Hematopoietic multipotent progenitor cell treated with erythropoietin and hydrocortisone succinate and interleukin-3 and kit ligand, for 15 days (in vitro differentiated cells): ENCODE data around the gene ATG4B.

Experiments used
- DNase-seq: peaks from one replicate; pipeline ENCODE4 v3.0.0-alpha.2; 2015; ENCODE audit warnings: low spot score

ATG4B gene

DNA sequence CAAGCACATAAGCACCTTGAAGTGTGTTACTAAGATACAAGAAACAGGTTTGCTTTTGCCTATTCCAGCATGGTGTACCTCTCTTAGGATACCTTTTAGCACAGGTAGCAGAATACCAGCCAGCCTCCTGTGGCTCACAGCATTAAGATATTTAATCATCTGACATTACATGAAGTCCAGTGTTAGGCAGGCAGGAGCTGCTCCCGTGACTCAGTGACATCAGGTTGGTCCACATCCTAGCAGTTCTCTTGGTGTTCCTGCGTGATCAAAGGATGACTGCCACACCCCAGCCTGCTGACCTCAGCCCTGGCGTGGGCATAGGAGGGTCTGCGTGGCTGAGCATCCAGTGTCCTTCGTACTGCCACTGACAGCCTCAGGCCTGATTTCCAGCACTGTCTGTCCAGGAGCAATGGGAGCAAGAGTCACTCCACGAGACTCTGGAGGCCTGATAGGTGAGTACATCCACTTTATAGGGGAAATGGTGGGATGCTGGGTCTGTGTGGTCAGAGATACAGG, 52.8 kb downstream of the ATG4B start:
- DNase-seq: no peak

DNA sequence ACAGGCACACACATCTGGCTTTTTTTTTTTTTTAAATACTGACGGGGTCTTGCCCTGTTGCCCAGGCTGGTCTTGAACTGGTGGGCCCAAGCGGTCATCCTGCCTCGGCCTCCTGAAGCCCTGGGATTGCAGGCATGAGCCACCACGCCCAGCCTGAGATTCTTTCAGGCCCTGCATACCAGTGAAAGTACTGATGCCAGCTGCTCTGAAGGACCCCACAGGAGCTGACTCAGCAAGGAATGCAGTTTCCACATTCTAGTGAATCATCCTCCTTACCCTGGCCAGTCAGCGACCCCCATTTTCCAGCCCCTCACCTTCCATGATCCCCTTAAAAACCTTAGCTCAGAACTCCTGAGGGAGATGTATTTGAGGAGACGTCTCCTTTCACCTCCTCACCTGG, 55.0 kb downstream of the ATG4B start:
- DNase-seq: no peak

DNA sequence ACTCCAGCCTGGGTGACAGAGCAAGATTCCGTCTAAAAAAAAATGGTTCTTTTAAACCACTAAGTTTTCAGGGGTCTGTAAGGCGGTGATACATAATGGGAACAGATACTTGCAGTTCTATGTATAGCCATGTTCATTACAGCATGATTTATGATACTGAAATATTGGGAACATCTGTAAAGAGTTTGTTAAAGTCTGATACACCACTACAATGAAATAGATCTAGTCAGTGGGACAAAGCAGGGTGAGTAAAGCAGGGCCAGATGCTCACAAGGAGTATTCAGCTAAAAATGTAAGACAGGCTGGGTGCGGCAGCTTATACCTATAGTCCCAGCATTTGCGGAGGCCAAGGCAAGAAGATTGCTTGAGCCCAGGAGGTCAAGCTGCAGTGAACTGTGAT, 58.2 kb downstream of the ATG4B start:
- DNase-seq: no peak

DNA sequence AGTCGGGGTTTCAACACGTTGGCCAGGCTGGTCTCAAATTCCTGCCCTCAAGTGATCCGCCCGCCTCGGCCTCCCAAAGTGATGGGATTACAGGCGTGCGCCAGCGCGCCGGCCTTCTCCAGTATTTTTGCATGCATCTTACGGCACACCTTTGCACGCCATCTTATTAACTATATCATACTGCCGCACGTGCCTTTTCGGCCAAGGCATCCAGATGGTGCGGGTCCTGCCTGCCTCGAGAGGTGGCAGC, 63.6 kb downstream of the ATG4B start:
- DNase-seq: peak; percentile 86

DNA sequence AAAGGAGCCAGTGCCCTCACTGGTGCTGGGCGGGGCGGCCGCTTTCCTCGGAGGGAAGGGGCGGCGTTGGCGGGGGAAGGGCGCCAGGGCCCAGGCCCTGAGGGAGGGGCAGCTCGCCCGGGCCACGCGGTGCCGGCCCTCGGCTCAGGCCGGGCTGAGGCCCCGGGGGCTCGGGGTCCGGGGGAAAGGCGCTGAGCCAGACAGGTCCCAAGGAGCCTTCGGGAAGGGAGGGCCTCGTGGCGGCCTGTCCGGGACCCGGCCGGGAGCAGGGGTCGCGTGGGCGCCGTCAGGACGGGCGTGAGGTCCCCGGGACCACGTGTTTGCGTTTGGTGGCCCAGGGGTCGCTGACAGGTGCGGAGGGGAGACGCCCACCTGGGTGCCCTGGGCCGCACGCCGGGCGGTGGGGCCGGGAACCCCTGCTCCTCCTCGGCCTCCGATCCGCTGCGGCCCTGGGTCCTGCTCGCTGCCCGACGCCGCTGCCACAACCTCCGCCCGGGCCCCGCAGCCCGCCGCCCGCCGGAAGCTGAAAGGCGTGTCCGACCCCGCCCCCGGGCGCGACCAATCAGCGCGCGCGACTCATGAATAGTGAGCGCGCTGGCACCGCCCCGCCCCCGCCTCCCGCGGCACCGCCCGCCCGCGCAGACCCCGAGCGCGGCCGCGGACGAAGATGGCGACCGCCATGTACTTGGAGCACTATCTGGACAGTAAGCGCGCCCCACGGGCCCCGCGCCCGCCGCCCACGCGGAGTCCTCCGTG, 64.1 kb downstream of the ATG4B start, which contains the start of gene ING5:
Gene ING5, plus strand, starts transcription at position 641 of the 756 bp plus-strand sequence. Its CDS starts 27 bp downstream, at position 668.
- peak; percentile 94 for DNase-seq

DNA sequence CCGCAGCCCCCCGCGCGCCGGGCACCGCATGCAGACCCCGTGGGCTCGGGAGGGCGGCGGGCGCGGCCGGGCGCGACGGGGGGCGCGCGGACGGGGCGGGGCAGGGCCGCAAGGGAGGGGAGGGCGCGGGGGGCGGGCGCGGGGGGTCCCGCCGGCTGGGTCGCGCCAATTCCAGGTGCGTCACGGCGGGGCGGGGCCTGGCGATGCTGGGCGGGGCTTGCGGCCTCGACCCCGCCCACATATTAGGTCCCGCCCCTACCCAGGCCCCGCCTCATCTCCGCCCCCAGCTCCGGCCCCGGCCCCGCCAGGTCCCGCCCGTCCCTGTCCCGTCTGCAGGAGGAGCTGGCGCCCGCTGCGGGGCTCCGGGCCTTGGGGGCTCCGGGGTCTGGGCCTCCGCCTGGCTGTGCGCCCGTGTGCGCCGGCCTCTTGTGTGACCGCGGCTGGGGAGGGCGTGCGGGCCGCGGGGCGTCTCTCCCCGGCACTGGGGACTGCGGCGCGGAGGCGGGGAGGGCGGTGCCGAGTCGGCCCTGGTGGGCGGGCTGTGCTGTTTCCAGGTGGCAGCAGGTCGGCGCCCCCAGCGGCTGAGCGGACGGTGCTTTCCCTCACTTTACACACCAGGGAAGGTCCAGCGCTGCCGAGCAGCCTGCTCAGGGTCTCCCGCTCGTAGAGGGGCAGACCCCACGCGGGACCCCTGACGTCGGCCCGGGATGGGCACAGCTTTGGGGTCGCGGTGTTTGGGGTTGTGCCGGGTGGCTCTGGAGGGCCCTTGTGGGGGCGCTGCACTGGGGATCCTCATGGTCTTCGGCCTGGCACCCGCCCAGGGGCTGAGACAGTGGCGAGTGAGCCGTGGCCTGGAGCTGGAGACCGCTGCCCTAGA, 64.9 kb downstream of the ATG4B start:
- DNase-seq: peak; percentile 82

DNA sequence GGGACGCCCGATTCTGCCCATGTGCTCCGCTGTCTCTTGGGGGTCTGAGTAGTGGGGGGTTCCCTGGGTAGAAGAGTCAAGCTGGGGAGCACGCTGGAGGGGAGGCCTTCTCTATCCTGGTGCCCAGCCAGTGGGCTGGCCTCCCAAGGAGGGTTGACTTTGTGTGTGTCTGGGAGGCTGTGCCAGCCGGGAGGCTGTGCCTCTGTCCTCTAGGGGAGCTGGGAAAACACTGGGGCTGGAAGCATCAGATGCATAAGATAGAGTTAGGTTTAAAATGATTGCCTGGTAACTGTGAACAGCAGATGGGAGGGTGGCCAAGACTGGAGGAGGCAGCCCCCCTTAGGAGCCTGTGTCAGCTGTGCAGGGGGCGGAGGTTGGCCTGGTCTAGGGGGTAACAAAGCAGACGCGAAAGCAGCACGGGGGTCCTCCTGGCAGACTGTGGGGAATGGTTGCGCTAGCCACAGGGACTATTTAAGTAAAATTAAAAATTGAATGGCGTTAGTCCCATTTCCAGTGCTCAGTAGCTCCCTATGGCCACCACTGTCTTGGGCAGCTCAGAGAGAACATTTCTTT, 65.6 kb downstream of the ATG4B start:
- DNase-seq: no peak

DNA sequence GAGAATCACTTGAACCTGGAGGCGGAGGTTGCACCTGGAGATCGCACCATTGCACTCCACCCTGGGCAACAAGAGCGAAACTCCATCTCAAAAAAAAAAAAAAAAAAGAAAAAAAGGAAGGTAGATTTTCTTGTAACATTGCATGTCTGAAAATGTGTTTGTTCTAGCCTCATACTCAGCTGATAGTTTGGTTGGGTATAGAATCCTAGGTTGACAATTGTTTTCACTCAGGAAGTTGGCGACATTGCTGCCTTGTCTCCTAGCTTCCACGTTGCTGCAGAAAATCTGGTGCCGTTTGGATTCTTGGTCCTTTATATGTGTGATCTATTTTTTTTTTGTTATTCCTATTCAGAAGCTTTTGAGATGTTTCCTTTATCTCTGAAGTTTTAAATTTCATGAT, 69.0 kb downstream of the ATG4B start:
- DNase-seq: no peak

DNA sequence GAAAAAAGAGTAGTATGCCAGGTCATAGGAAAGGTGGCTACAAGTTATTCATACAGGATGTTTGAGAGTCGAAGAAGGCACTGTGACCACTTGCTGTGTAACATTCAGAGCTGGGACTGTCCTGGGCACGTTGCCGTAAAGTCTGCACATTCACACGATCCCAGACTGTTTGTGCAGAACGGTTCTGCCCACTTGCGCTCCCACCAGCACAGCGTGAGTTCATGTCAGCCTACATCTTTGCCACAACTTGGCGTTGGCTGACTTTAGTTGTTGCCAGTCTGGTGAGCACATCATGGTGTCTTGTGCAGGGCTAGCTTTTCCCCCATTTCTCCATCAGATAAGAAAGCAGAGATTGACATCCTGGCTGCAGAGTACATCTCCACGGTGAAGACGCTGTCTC, 71.4 kb downstream of the ATG4B start:
- DNase-seq: no peak

DNA sequence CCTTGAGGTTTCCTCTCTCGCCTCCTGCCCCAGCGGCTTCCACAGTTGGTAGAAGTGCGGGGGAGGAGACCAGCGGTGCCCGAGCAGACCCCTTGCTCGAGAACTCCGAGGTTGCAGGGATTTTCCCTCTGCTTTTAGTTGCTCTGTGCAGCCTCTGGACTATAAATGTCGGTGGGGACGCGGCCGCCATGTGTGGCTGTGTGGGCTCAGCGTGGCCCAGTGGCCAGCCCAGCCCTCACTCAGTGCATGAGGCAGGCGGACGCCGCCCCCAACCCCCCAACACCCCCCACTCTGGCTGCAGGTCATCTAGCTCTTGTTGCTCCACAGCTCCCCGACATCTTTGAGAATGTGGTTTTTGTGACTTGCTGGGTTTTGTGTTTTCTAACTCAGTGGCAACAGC, 81.6 kb downstream of the ATG4B start:
- DNase-seq: no peak

DNA sequence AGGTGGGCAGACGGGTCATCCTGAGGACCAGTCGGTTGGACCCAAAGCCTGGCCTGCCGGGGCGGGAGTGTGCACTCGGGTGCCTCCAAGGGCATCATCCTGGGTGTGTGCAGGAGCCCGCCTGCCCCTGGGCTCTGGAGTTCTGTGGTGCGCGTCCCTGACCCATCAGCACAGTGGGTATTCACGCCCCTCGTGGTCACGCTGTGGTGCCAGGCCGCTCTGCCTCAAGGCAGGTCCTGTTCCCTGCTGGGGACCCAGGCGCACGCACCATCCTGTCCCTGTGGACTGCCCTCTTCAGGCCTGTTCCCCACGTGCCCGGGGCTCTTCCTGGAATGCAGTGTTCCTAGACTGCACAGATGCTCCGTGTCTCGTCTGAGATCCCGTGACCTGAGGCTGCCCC, 82.6 kb downstream of the ATG4B start:
- DNase-seq: no peak

DNA sequence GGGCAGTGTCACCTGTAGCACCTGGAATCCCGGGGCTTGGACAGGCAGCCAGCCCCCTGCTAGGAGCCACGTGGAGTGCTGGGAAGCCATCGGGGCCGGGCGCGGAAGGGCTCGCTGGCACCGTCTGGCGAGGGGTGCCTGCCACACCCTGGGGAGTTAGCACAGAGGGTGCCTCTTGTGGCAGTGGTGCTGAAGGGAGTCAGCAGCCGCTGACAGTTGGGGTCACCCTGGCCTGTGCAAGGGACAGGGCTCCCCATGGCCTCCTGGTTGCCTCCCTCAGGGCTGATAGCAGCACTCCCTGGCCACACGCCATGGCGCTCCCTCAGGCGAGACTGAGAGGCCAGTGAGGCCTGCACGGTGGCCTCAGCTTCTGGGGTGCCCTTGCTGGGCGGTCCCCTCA, 83.1 kb downstream of the ATG4B start:
- no peak for DNase-seq

DNA sequence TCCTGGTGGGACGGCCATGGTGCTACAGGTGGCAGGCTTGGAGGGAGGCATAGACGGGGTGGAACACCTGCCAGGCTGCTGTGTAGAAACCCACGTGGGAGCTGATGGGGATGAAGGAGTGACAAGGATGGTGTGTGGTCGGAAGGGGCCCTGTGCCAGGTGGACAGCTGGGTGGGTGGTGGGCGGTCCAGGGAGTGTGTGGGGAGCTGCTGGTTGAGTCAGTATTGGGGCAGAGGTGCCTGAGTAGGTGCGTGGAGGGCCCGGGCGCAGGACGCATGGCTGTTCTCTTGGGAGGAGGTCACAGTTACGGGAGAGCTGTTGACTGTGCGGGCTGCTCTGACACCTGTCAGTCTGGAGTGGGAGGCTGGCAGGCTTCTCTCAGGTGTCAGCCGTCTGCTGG, 84.4 kb downstream of the ATG4B start:
- DNase-seq: no peak

DNA sequence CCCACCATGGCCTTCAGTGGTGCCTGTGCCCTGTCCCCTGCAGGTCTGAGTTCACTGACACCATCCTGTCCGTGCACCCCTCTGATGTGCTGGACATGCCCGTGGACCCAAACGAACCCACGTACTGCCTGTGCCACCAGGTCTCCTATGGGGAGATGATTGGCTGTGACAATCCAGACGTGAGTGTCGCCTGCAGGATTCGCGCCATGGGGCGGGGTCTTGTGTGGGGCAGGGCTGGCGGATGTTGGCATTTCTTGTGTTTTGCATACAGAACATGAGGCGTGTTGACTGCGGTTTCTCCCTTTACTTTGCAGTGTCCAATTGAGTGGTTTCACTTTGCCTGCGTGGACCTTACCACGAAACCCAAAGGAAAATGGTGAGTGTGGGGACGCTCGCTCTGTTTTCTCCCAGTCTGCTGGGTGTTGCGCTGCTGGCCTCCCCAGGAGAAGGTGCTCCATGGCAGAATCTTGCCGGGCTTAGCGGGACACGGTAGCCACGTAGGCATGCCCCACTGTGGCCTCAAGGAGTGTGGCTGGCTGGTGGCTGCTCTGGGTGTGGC, 85.5 kb downstream of the ATG4B start:
- no peak for DNase-seq
